PFSK-1 (cell line): ENCODE data around the gene CTXN2.

ENCODE experiments used
- FOXP2 ChIP-seq: optimal IDR thresholded peaks from 2 replicates; pipeline ENCODE3; 2011; ENCODE audit warnings: borderline replicate concordance, control low read depth, inconsistent platforms; ENCODE audit not compliant: insufficient read depth; ENCODE audit errors: extremely low read length, extremely low read depth
- POLR2AphosphoS5 ChIP-seq: IDR thresholded peaks from 2 replicates; pipeline ENCODE4 v1.6.1; 2012; ENCODE audit warnings: low read depth, mild to moderate bottlenecking, control low read depth, low read length, moderate library complexity
- REST ChIP-seq, 2 experiments: IDR thresholded peaks; 2 replicates each; pipeline versions ENCODE4 v1.6.1 to v1.8.0; 2011 to 2012; ENCODE audit warnings: low read depth in 2 of 2, low read length in 2 of 2, control low read depth in 1 of 2, inconsistent platforms in 1 of 2, mild to moderate bottlenecking in 1 of 2, moderate library complexity in 1 of 2; ENCODE audit not compliant: insufficient read depth in 1 of 2
- SIN3A ChIP-seq: IDR thresholded peaks from 2 replicates; pipeline ENCODE4 v1.6.1; 2012; ENCODE audit warnings: mild to moderate bottlenecking, low read length, moderate library complexity, borderline replicate concordance; ENCODE audit not compliant: insufficient read depth
- TAF1 ChIP-seq: IDR thresholded peaks from 2 replicates; pipeline ENCODE4 v1.6.1; 2012; ENCODE audit warnings: low read length, control low read depth, borderline replicate concordance; ENCODE audit not compliant: insufficient read depth

Gene CTXN2

GRCh38 chr15:48185529-48185928 lies 5.9 kb upstream of the CTXN2 start:
- no peak for TF ChIP-seq REST (IDR thresholded peaks at IDR 0.05; ENCODE audit: insufficient read depth in 1 of 2, low read depth in 2 of 2, low read length in 2 of 2)
- no peak for TF ChIP-seq TAF1
- no peak for TF ChIP-seq POLR2AphosphoS5
- no peak for TF ChIP-seq SIN3A

- TF ChIP-seq POLR2AphosphoS5 (no peak), SIN3A (no peak), TAF1 (no peak), FOXP2 (no peak), REST (IDR thresholded peaks at IDR 0.05; ENCODE audit: insufficient read depth in 1 of 2, low read depth in 2 of 2, low read length in 2 of 2) (no peak)
These were observed 5.2 kb upstream of the CTXN2 start for GRCh38 chr15:48186271-48186670.

GRCh38 chr15:48190932-48191573 lies 412 bp upstream of the CTXN2 start:
- TF ChIP-seq REST (IDR thresholded peaks at IDR 0.05; ENCODE audit: insufficient read depth in 1 of 2, low read depth in 2 of 2, low read length in 2 of 2) (peak; percentile 97 to 99), POLR2AphosphoS5 (no peak)

- TF ChIP-seq FOXP2 (no peak), POLR2AphosphoS5 (no peak), REST (IDR thresholded peaks at IDR 0.05; ENCODE audit: insufficient read depth in 1 of 2, low read depth in 2 of 2, low read length in 2 of 2) (no peak), TAF1 (no peak), SIN3A (no peak)
These were observed 10.6 kb downstream of the CTXN2 start for GRCh38 chr15:48202068-48202467.

- no peak for TF ChIP-seq SIN3A
- TF ChIP-seq FOXP2: no peak
- no peak for TF ChIP-seq REST (IDR thresholded peaks at IDR 0.05; ENCODE audit: insufficient read depth in 1 of 2, low read depth in 2 of 2, low read length in 2 of 2)
- no peak for TF ChIP-seq POLR2AphosphoS5
- no peak for TF ChIP-seq TAF1
These were observed 14.5 kb downstream of the CTXN2 start, which contains the start of gene SLC12A1 for GRCh38 chr15:48205981-48206380. TSS of gene SLC12A1 (plus strand) at chr15:48206302. CDS start at chr15:48207720, 1,418 bp downstream.
